HepG2 (cell line): ENCODE data around the gene OSGIN1. TPM values are rescaled to one million over a fixed set of nuclear protein-coding genes. Genes with fewer than 3 reads are reported as not detected.

Experiments
- FOSL1 ChIP-seq: sonication (generic); formaldehyde crosslinking; IDR thresholded peaks from 2 replicates; pipeline ENCODE4 v1.9.0; 2021; ENCODE audit warnings: missing genetic modification reagents, borderline replicate concordance
- GFI1 ChIP-seq: sonication (generic); formaldehyde crosslinking; IDR thresholded peaks from 2 replicates; pipeline ENCODE4 v1.5.0; 2020; ENCODE audit warnings: missing genetic modification reagents, mild to moderate bottlenecking, borderline replicate concordance
- HDAC6 ChIP-seq: fragments of 200-600 bp; sonication (generic); IDR thresholded peaks from 2 replicates; pipeline ENCODE4 v1.7.0; 2017; ENCODE audit warnings: mild to moderate bottlenecking, antibody characterized with exemption, low read length, low read depth
- JUND ChIP-seq: sonication (generic); formaldehyde crosslinking; IDR thresholded peaks from 2 replicates; pipeline ENCODE4 v1.8.0; 2022; ENCODE audit warnings: mild to moderate bottlenecking, missing genetic modification reagents
- KDM4B ChIP-seq: sonication (generic); formaldehyde crosslinking; IDR thresholded peaks from 2 replicates; pipeline ENCODE4 v1.4.0; 2020; ENCODE audit warnings: missing genetic modification reagents
- KDM5A ChIP-seq: fragments of 200-600 bp; sonication (generic); IDR thresholded peaks from 2 replicates; pipeline ENCODE4 v1.7.0; 2018; ENCODE audit warnings: antibody characterized with exemption, mild to moderate bottlenecking, low read length, borderline replicate concordance
- NFE2 ChIP-seq: sonication (generic); formaldehyde crosslinking; IDR thresholded peaks from 2 replicates; pipeline ENCODE4 v1.4.0; 2020; ENCODE audit warnings: missing genetic modification reagents
- ONECUT2 ChIP-seq: sonication (generic); formaldehyde crosslinking; IDR thresholded peaks from 2 replicates; pipeline ENCODE4 v1.4.0; 2020; ENCODE audit warnings: missing genetic modification reagents
- SALL2 ChIP-seq: sonication (generic); formaldehyde crosslinking; IDR thresholded peaks from 2 replicates; pipeline ENCODE4 v1.8.1; 2023; ENCODE audit warnings: mild to moderate bottlenecking, missing genetic modification reagents, inconsistent platforms
- XRCC5 ChIP-seq: fragments of 200-400 bp; formaldehyde crosslinking; optimal IDR thresholded peaks from 2 replicates; pipeline ENCODE3; 2017; ENCODE audit warnings: mild to moderate bottlenecking, low read length
- YEATS4 ChIP-seq: sonication (generic); formaldehyde crosslinking; IDR thresholded peaks from 2 replicates; pipeline ENCODE4 v1.4.0; 2020; ENCODE audit warnings: missing genetic modification reagents, borderline replicate concordance
- ZNF12 ChIP-seq: sonication (generic); formaldehyde crosslinking; IDR thresholded peaks from 2 replicates; pipeline ENCODE4 v1.5.0; 2020; ENCODE audit warnings: missing genetic modification reagents
- ZNF317 ChIP-seq: sonication (generic); formaldehyde crosslinking; IDR thresholded peaks from 2 replicates; pipeline ENCODE4 v1.5.0; 2020; ENCODE audit warnings: mild to moderate bottlenecking, missing genetic modification reagents
- ZNF335 ChIP-seq: sonication (generic); formaldehyde crosslinking; IDR thresholded peaks from 2 replicates; pipeline ENCODE4 v1.4.0; 2020; ENCODE audit warnings: missing genetic modification reagents
- ZNF484 ChIP-seq: sonication (generic); formaldehyde crosslinking; IDR thresholded peaks from 2 replicates; pipeline ENCODE4 v1.5.1; 2020; ENCODE audit warnings: mild to moderate bottlenecking, low read depth, missing genetic modification reagents, borderline replicate concordance
- ZNF703 ChIP-seq: sonication (generic); formaldehyde crosslinking; IDR thresholded peaks from 2 replicates; pipeline ENCODE4 v1.5.1; 2020; ENCODE audit warnings: missing genetic modification reagents, mild to moderate bottlenecking, moderate library complexity, borderline replicate concordance
- ZNF724P ChIP-seq: sonication (generic); formaldehyde crosslinking; IDR thresholded peaks from 2 replicates; pipeline ENCODE4 v1.8.0; 2022; ENCODE audit warnings: missing genetic modification reagents, borderline replicate concordance
- ZNF816 ChIP-seq: sonication (generic); formaldehyde crosslinking; IDR thresholded peaks from 2 replicates; pipeline ENCODE4 v1.8.0; 2022; ENCODE audit warnings: missing genetic modification reagents, mild to moderate bottlenecking, borderline replicate concordance
- polyA plus RNA-seq, 8 experiments: library from polyadenylated mRNA; depleted of rRNA in 3 of 8; stranded (reverse) in 7 of 8; unstranded in 1 of 8; fragments of >200 nt; fragmentation: Illumina TruSeq in 4 of 8; extraction: Trizol in 4 of 8; gene quantifications; 2 replicates each; pipeline versions ENCODE4 v1.2.1 to v1.2.3, GENCODE V29; 2011 to 2016; ENCODE audit warnings: low read depth in 4 of 8, missing spikeins in 1 of 8, mixed read lengths in 1 of 8; ENCODE audit not compliant: insufficient read depth in 1 of 8
- total RNA-seq, 5 experiments: library from RNA; depleted of rRNA; stranded (reverse); fragments of >200 nt; fragmentation: Illumina TruSeq; extraction: Trizol; gene quantifications; 2 replicates each; pipeline ENCODE4 v1.2.3, GENCODE V29; 2016; ENCODE audit warnings: low read depth in 1 of 5
- TF ChIP-seq, protein P1 (sequence below): IDR thresholded peaks from 2 replicates; pipeline ENCODE4 v1.6.1; 2012; ENCODE audit warnings: low read length, improper control_type of control experiment
- TF ChIP-seq, protein P2 (sequence below): sonication (generic); formaldehyde crosslinking; IDR thresholded peaks from 2 replicates; pipeline ENCODE4 v1.4.0; 2020; ENCODE audit warnings: mild to moderate bottlenecking, missing genetic modification reagents
- TF ChIP-seq, protein P3 (sequence below): sonication (generic); formaldehyde crosslinking; IDR thresholded peaks from 2 replicates; pipeline ENCODE4 v1.8.0; 2023; ENCODE audit warnings: mild to moderate bottlenecking, missing genetic modification reagents
- TF ChIP-seq, protein P4 (sequence below): sonication (generic); formaldehyde crosslinking; IDR thresholded peaks from 2 replicates; pipeline ENCODE4 v1.8.0; 2022; ENCODE audit warnings: mild to moderate bottlenecking, missing genetic modification reagents; ENCODE audit not compliant: insufficient replicate concordance

Gene OSGIN1
- total and polyA plus RNA-seq, 2 of the 13 experiments (the other 11 are each of a cell fraction or from before 2014, with no cell fraction given) = 20.5 to 27.1 TPM

DNA sequence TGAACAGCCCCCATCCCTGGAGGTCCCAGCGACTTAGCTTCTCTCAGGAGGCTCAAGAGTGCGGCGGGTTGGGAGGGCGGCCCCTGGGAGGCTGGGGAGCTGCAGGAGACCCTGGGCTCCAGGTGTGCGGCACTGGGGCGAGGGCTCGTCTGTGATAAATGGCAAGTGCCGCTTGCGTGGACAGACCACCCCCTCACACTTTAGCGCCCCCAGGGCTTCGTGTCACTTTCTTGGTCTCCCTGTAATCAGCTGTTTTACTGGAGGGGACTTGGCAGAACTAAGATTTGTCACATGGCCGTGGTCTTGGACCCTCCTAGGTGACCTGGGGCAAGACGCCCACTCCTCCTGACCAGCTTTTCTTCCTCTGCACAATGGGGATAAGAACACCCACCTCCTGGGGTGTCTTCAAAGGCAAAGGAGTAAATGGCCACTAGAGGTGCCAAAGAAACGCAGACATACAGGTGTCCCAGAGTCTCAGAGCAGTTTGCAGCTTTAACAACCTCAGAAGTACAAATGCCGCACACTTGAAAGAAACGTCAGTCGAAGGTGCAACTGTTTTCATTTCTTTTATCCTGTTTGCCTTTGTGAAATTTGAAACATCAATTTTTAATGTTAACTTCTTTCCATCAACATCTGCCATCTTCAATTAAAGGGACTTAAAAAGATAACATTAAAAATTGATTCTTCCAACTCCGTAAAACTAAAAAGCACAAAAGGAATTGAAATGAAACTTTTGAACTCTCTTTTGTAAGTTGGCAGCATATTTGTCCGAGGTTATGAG is 946 bp downstream of the OSGIN1 start (continued):
- TF ChIP-seq, protein P1, sequence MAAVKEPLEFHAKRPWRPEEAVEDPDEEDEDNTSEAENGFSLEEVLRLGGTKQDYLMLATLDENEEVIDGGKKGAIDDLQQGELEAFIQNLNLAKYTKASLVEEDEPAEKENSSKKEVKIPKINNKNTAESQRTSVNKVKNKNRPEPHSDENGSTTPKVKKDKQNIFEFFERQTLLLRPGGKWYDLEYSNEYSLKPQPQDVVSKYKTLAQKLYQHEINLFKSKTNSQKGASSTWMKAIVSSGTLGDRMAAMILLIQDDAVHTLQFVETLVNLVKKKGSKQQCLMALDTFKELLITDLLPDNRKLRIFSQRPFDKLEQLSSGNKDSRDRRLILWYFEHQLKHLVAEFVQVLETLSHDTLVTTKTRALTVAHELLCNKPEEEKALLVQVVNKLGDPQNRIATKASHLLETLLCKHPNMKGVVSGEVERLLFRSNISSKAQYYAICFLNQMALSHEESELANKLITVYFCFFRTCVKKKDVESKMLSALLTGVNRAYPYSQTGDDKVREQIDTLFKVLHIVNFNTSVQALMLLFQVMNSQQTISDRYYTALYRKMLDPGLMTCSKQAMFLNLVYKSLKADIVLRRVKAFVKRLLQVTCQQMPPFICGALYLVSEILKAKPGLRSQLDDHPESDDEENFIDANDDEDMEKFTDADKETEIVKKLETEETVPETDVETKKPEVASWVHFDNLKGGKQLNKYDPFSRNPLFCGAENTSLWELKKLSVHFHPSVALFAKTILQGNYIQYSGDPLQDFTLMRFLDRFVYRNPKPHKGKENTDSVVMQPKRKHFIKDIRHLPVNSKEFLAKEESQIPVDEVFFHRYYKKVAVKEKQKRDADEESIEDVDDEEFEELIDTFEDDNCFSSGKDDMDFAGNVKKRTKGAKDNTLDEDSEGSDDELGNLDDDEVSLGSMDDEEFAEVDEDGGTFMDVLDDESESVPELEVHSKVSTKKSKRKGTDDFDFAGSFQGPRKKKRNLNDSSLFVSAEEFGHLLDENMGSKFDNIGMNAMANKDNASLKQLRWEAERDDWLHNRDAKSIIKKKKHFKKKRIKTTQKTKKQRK = no peak
- TF ChIP-seq ONECUT2 (CRISPR knock-in tag) (no peak), JUND (CRISPR knock-in tag) (no peak), HDAC6 (no peak), ZNF484 (CRISPR knock-in tag) (no peak), ZNF317 (CRISPR knock-in tag) (peak; percentile 2; the same call in 1 of the 2 replicates), SALL2 (CRISPR knock-in tag) (0 out of 2 replicates have a peak, but pooled peaks have one; percentile 6), YEATS4 (CRISPR knock-in tag) (no peak), ZNF724P (CRISPR knock-in tag) (peak; percentile 67; the same call in 1 of the 2 replicates), KDM4B (CRISPR knock-in tag) (no peak), FOSL1 (CRISPR knock-in tag) (no peak), ZNF703 (CRISPR knock-in tag) (0 out of 2 replicates have a peak, but pooled peaks have one; percentile 61), NFE2 (CRISPR knock-in tag) (no peak), GFI1 (CRISPR knock-in tag) (no peak), ZNF12 (CRISPR knock-in tag) (peak; percentile 44; the same call in 1 of the 2 replicates), ZNF335 (CRISPR knock-in tag) (peak; percentile 25; the same call in 1 of the 2 replicates), XRCC5 (peak; percentile 0), ZNF816 (0 out of 2 replicates have a peak, but pooled peaks have one; percentile 22), KDM5A (peak; percentile 40; the same call in 1 of the 2 replicates)
- TF ChIP-seq, protein P2, sequence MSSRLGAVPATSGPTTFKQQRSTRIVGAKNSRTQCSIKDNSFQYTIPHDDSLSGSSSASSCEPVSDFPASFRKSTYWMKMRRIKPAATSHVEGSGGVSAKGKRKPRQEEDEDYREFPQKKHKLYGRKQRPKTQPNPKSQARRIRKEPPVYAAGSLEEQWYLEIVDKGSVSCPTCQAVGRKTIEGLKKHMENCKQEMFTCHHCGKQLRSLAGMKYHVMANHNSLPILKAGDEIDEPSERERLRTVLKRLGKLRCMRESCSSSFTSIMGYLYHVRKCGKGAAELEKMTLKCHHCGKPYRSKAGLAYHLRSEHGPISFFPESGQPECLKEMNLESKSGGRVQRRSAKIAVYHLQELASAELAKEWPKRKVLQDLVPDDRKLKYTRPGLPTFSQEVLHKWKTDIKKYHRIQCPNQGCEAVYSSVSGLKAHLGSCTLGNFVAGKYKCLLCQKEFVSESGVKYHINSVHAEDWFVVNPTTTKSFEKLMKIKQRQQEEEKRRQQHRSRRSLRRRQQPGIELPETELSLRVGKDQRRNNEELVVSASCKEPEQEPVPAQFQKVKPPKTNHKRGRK (CRISPR knock-in tag) = 0 out of 2 replicates have a peak, but pooled peaks have one; percentile 3
- TF ChIP-seq, protein P3, sequence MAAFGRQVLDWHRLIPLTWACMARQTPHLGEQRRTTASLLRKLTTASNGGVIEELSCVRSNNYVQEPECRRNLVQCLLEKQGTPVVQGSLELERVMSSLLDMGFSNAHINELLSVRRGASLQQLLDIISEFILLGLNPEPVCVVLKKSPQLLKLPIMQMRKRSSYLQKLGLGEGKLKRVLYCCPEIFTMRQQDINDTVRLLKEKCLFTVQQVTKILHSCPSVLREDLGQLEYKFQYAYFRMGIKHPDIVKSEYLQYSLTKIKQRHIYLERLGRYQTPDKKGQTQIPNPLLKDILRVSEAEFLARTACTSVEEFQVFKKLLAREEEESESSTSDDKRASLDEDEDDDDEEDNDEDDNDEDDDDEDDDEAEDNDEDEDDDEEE (CRISPR knock-in tag) = peak; percentile 49; the same call in 1 of the 2 replicates
- TF ChIP-seq, protein P4, sequence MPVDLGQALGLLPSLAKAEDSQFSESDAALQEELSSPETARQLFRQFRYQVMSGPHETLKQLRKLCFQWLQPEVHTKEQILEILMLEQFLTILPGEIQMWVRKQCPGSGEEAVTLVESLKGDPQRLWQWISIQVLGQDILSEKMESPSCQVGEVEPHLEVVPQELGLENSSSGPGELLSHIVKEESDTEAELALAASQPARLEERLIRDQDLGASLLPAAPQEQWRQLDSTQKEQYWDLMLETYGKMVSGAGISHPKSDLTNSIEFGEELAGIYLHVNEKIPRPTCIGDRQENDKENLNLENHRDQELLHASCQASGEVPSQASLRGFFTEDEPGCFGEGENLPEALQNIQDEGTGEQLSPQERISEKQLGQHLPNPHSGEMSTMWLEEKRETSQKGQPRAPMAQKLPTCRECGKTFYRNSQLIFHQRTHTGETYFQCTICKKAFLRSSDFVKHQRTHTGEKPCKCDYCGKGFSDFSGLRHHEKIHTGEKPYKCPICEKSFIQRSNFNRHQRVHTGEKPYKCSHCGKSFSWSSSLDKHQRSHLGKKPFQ = peak; percentile 75
